Measurements from ENCODE around the gene IL17RB. TPM values are rescaled to one million over a fixed set of nuclear protein-coding genes. Genes with fewer than 3 reads are reported as not detected.

The IL17RB gene
- total and polyA plus RNA-seq, 9 donors: 0.99 to 5.6 (median 1.1) TPM

DNA sequence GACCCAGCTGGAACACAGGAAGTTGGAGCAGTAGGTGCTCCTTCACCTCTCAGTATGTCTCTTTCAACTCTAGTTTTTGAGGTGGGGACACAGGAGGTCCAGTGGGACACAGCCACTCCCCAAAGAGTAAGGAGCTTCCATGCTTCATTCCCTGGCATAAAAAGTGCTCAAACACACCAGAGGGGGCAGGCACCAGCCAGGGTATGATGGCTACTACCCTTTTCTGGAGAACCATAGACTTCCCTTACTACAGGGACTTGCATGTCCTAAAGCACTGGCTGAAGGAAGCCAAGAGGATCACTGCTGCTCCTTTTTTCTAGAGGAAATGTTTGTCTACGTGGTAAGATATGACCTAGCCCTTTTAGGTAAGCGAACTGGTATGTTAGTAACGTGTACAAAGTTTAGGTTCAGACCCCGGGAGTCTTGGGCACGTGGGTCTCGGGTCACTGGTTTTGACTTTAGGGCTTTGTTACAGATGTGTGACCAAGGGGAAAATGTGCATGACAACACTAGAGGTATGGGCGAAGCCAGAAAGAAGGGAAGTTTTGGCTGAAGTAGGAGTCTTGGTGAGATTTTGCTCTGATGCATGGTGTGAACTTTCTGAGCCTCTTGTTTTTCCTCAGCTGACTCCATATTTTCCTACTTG, 11.9 kb downstream of the IL17RB start:
- Histone ChIP-seq H3K36me3 (no peaks in the 10 kb centered on the region), H3K9me3 (no peaks in the 10 kb centered on the region), H3K27ac (no peak overlapping the region), H3K27me3 (no peaks in the 10 kb centered on the region), H3K4me3 (no peak overlapping the region), H3K4me1 (ENCODE audit: insufficient read depth) (no peaks in the 10 kb centered on the region)
- 76 to 85% (median 78%) methylated on average over 7 of the region's 7 CpGs for WGBS, 3 donors
- intact Hi-C loops (cut with DNase I): no loop called here
- no peak for TF ChIP-seq EP300 (IDR thresholded peaks at IDR 0.05)
- no peak for TF ChIP-seq CTCF (IDR thresholded peaks at IDR 0.05)
- TF ChIP-seq POLR2A (IDR thresholded peaks at IDR 0.05): no peak
- DNase-seq: no peak

GRCh38 chr3:53859178-53859577, 12.8 kb downstream of the IL17RB start:
- H3K9me3 ChIP-seq: no peaks in the 10 kb centered on the region
- intact Hi-C loops (cut with DNase I): no loop called here
- no peak for DNase-seq

DNA sequence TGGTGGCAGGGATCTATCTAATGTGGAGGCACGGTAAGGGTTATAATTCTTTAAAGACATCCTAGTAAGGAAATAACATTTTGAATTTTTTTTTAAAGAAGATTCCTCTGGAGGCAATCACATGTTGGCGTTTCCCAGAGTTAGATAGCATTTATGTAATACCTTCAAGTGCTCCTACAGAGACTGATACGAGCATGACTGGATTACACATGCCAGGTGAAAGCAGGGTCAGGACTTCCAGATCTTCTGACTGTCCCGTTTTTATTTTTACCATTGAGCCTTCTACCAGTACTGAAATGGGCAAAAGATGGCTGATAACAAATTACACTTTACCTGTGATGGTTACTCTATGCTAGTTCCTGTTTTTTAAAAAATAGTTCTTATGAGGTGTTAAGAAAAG, 13.8 kb downstream of the IL17RB start:
- no peak for DNase-seq
- Histone ChIP-seq H3K27me3 (no peaks in the 10 kb centered on the region), H3K4me1 (ENCODE audit: insufficient read depth) (no peaks in the 10 kb centered on the region), H3K36me3 (no peaks in the 10 kb centered on the region), H3K4me3 (no peak overlapping the region), H3K27ac (no peak overlapping the region), H3K9me3 (no peaks in the 10 kb centered on the region)
- 54 to 73% (median 70%) methylated on average over 4 of the region's 4 CpGs for WGBS, 3 donors
- TF ChIP-seq EP300 (IDR thresholded peaks at IDR 0.05): no peak
- TF ChIP-seq POLR2A (IDR thresholded peaks at IDR 0.05): no peak
- no peak for TF ChIP-seq CTCF (IDR thresholded peaks at IDR 0.05)
- intact Hi-C loops (cut with DNase I): no loop called here

More at GRCh38 chr3:53859178-53859577, 12.8 kb downstream of the IL17RB start:
- 87 to 94% (median 89%) methylated on average over 6 of the region's 6 CpGs for WGBS, 3 donors
- Histone ChIP-seq H3K4me3 (no peak overlapping the region), H3K27ac (no peak overlapping the region), H3K36me3 (no peaks in the 10 kb centered on the region), H3K27me3 (no peaks in the 10 kb centered on the region), H3K4me1 (ENCODE audit: insufficient read depth) (no peaks in the 10 kb centered on the region)
- TF ChIP-seq CTCF (IDR thresholded peaks at IDR 0.05) (no peak), EP300 (IDR thresholded peaks at IDR 0.05) (no peak)

GRCh38 chr3:53862241-53862640, 15.9 kb downstream of the IL17RB start:
- intact Hi-C loops (cut with DNase I): no loop called here
- DNase-seq: no peak
- no peak for TF ChIP-seq EP300 (IDR thresholded peaks at IDR 0.05)
- no peak for TF ChIP-seq CTCF (IDR thresholded peaks at IDR 0.05)
- no peak for TF ChIP-seq POLR2A (IDR thresholded peaks at IDR 0.05)
- H3K27me3 ChIP-seq: no peaks in the 10 kb centered on the region
- no peaks in the 10 kb centered on the region for H3K36me3 ChIP-seq
- 92 to 95% (median 93%) methylated on average over 3 of the region's 3 CpGs for WGBS, 3 donors
- H3K27ac ChIP-seq: no peak overlapping the region
- no peak overlapping the region for H3K4me3 ChIP-seq
- H3K4me1 ChIP-seq (ENCODE audit: insufficient read depth): no peaks in the 10 kb centered on the region
- H3K9me3 ChIP-seq: no peaks in the 10 kb centered on the region

All from ovary (tissue), 9 donors.